Choroid plexus epithelial cell (primary cell): Measurements from ENCODE around the gene IL10RA.

Experiments used
- DNase-seq: peaks from one replicate; pipeline ENCODE4 v3.0.0-alpha.2; 2010; ENCODE audit warnings: low read depth
- H3K4me3 ChIP-seq: 2 replicates; pipeline ENCODE4 v1.5.1; 2011; ENCODE audit warnings: low read depth, mild to moderate bottlenecking, control low read depth, low read length, moderate library complexity
- TF ChIP-seq, protein P1 (sequence below): conservative IDR thresholded peaks from 2 replicates; pipeline ENCODE4 v1.5.1; 2011; ENCODE audit warnings: low read depth, mild to moderate bottlenecking, control low read depth, inconsistent platforms, low read length, moderate library complexity

The IL10RA gene

GRCh38 chr11:118048472-118049370, 62.5 kb downstream of the IL10RA start:
- TF ChIP-seq, protein P1, sequence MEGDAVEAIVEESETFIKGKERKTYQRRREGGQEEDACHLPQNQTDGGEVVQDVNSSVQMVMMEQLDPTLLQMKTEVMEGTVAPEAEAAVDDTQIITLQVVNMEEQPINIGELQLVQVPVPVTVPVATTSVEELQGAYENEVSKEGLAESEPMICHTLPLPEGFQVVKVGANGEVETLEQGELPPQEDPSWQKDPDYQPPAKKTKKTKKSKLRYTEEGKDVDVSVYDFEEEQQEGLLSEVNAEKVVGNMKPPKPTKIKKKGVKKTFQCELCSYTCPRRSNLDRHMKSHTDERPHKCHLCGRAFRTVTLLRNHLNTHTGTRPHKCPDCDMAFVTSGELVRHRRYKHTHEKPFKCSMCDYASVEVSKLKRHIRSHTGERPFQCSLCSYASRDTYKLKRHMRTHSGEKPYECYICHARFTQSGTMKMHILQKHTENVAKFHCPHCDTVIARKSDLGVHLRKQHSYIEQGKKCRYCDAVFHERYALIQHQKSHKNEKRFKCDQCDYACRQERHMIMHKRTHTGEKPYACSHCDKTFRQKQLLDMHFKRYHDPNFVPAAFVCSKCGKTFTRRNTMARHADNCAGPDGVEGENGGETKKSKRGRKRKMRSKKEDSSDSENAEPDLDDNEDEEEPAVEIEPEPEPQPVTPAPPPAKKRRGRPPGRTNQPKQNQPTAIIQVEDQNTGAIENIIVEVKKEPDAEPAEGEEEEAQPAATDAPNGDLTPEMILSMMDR, result no peak
- H3K4me3 ChIP-seq, result no peak overlapping the region
- DNase-seq, result no peak

GRCh38 chr11:118049771-118050170, 63.6 kb downstream of the IL10RA start:
- DNase-seq, result no peak
- TF ChIP-seq, protein P1, result no peak
- no peak overlapping the region for H3K4me3 ChIP-seq

- no peak for DNase-seq
- TF ChIP-seq, protein P1, result no peak
- no peak overlapping the region for H3K4me3 ChIP-seq
Observed at GRCh38 chr11:118050208-118050891, 64.2 kb downstream of the IL10RA start.
